PC-3 (cell line): ENCODE results near the gene ARL5A.

ENCODE experiments used
- EZH2 ChIP-seq: fragments of 300-600 bp; sonication (generic); IDR thresholded peaks from one replicate; pipeline ENCODE4 v1.6.1; 2017; ENCODE audit warnings: antibody characterized with exemption, mild to moderate bottlenecking, low read length; ENCODE audit not compliant: unreplicated experiment
- EZH2phosphoT487 ChIP-seq: fragments of 300-600 bp; sonication (generic); IDR thresholded peaks from 2 replicates; pipeline ENCODE4 v1.6.1; 2018; ENCODE audit warnings: mild to moderate bottlenecking, antibody characterized with exemption, low read length, borderline replicate concordance
- TF ChIP-seq, protein P1 (sequence below): fragments of 300-600 bp; sonication (generic); conservative IDR thresholded peaks from 2 replicates; pipeline ENCODE4 v1.5.1; 2017; ENCODE audit warnings: antibody characterized with exemption, low read depth, mild to moderate bottlenecking, low read length

DNA sequence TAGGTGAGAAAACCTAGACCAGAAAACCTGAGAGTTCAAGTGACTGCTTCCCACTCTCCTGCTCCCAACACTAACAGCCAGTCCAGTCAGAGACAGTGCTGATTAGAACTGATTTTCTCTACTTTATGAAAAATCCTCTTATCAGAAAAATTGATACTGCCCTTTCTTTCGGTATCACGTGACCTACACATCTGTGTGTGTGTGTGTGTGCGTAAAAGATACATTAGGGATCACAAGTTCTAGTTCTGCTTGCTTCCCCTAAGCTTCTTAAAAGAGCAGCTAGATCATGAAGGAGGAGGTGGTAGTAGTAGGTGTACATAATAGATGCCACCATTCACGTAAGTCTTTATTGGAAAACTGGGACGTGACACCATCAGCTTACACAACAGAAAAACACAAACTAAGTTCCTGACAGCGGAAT, 1.5 kb downstream of the ARL5A start:
- TF ChIP-seq, protein P1, sequence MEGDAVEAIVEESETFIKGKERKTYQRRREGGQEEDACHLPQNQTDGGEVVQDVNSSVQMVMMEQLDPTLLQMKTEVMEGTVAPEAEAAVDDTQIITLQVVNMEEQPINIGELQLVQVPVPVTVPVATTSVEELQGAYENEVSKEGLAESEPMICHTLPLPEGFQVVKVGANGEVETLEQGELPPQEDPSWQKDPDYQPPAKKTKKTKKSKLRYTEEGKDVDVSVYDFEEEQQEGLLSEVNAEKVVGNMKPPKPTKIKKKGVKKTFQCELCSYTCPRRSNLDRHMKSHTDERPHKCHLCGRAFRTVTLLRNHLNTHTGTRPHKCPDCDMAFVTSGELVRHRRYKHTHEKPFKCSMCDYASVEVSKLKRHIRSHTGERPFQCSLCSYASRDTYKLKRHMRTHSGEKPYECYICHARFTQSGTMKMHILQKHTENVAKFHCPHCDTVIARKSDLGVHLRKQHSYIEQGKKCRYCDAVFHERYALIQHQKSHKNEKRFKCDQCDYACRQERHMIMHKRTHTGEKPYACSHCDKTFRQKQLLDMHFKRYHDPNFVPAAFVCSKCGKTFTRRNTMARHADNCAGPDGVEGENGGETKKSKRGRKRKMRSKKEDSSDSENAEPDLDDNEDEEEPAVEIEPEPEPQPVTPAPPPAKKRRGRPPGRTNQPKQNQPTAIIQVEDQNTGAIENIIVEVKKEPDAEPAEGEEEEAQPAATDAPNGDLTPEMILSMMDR, result no peak
- TF ChIP-seq EZH2phosphoT487, result no peak
- no peak for TF ChIP-seq EZH2
